ENCODE data around the gene SBF2.

SBF2 gene

GRCh38 chr11:9784602-9785315 lies 509.3 kb downstream of the SBF2 start:
- peaks cover 6% of the 10 kb centered on the region for H3K4me1 ChIP-seq (ENCODE audit: control insufficient read depth, insufficient read depth, low read length)
- H3K27ac ChIP-seq (ENCODE audit: low read depth, low read length), result no peak overlapping the region
- no peaks in the 10 kb centered on the region for H3K27me3 ChIP-seq (ENCODE audit: control insufficient read depth, insufficient read depth, low read length)
- no peak overlapping the region for H3K4me3 ChIP-seq (ENCODE audit: low read length)
- H3K36me3 ChIP-seq (ENCODE audit: control insufficient read depth, insufficient read depth, low read length), result peaks cover 12% of the 10 kb centered on the region
- no peak overlapping the region for H3K9ac ChIP-seq (ENCODE audit: low read length)

- H3K36me3 ChIP-seq (ENCODE audit: control insufficient read depth, insufficient read depth, low read length), result peaks cover 14% of the 10 kb centered on the region
- no peak overlapping the region for H3K27ac ChIP-seq (ENCODE audit: low read depth, low read length)
- H3K27me3 ChIP-seq (ENCODE audit: control insufficient read depth, insufficient read depth, low read length), result no peaks in the 10 kb centered on the region
- no peak overlapping the region for H3K9ac ChIP-seq (ENCODE audit: low read length)
- H3K4me1 ChIP-seq (ENCODE audit: control insufficient read depth, insufficient read depth, low read length), result peaks cover 6% of the 10 kb centered on the region
- H3K4me3 ChIP-seq (ENCODE audit: low read length), result no peak overlapping the region
These were observed 510.0 kb downstream of the SBF2 start for GRCh38 chr11:9783986-9784385.

GRCh38 chr11:9780929-9781328 lies 513.1 kb downstream of the SBF2 start:
- H3K4me1 ChIP-seq (ENCODE audit: control insufficient read depth, insufficient read depth, low read length), result no peaks in the 10 kb centered on the region
- peaks cover 14% of the 10 kb centered on the region for H3K36me3 ChIP-seq (ENCODE audit: control insufficient read depth, insufficient read depth, low read length)
- no peak overlapping the region for H3K27ac ChIP-seq (ENCODE audit: low read depth, low read length)

GRCh38 chr11:9777525-9777924 lies 516.5 kb downstream of the SBF2 start:
- Histone ChIP-seq H3K36me3 (ENCODE audit: control insufficient read depth, insufficient read depth, low read length) (peaks cover 10% of the 10 kb centered on the region), H3K27me3 (ENCODE audit: control insufficient read depth, insufficient read depth, low read length) (no peaks in the 10 kb centered on the region), H3K4me3 (ENCODE audit: low read length) (no peak overlapping the region), H3K27ac (ENCODE audit: low read depth, low read length) (no peak overlapping the region), H3K4me1 (ENCODE audit: control insufficient read depth, insufficient read depth, low read length) (peaks cover 2% of the 10 kb centered on the region), H3K9ac (ENCODE audit: low read length) (no peak overlapping the region)

More at GRCh38 chr11:9780929-9781328, 513.1 kb downstream of the SBF2 start:
- no peak overlapping the region for H3K9ac ChIP-seq (ENCODE audit: low read length)
- no peak overlapping the region for H3K4me3 ChIP-seq (ENCODE audit: low read length)
- H3K27me3 ChIP-seq (ENCODE audit: control insufficient read depth, insufficient read depth, low read length), result no peaks in the 10 kb centered on the region

- Histone ChIP-seq H3K4me1 (ENCODE audit: control insufficient read depth, insufficient read depth, low read length) (peaks cover 2% of the 10 kb centered on the region), H3K36me3 (ENCODE audit: control insufficient read depth, insufficient read depth, low read length) (peaks cover 10% of the 10 kb centered on the region), H3K27me3 (ENCODE audit: control insufficient read depth, insufficient read depth, low read length) (no peaks in the 10 kb centered on the region), H3K27ac (ENCODE audit: low read depth, low read length) (no peak overlapping the region), H3K9ac (ENCODE audit: low read length) (no peak overlapping the region), H3K4me3 (ENCODE audit: low read length) (no peak overlapping the region)
These were observed 517.0 kb downstream of the SBF2 start for GRCh38 chr11:9777066-9777465.

- Histone ChIP-seq H3K27ac (ENCODE audit: low read depth, low read length) (no peak overlapping the region), H3K4me1 (ENCODE audit: control insufficient read depth, insufficient read depth, low read length) (peaks cover 2% of the 10 kb centered on the region), H3K36me3 (ENCODE audit: control insufficient read depth, insufficient read depth, low read length) (peaks cover 10% of the 10 kb centered on the region), H3K4me3 (ENCODE audit: low read length) (no peak overlapping the region), H3K27me3 (ENCODE audit: control insufficient read depth, insufficient read depth, low read length) (no peaks in the 10 kb centered on the region), H3K9ac (ENCODE audit: low read length) (no peak overlapping the region)
These were observed 517.8 kb downstream of the SBF2 start for GRCh38 chr11:9776203-9776602.

- H3K27ac ChIP-seq (ENCODE audit: low read depth, low read length), result no peak overlapping the region
- peaks cover 2% of the 10 kb centered on the region for H3K4me1 ChIP-seq (ENCODE audit: control insufficient read depth, insufficient read depth, low read length)
- no peaks in the 10 kb centered on the region for H3K27me3 ChIP-seq (ENCODE audit: control insufficient read depth, insufficient read depth, low read length)
- H3K36me3 ChIP-seq (ENCODE audit: control insufficient read depth, insufficient read depth, low read length), result peaks cover 10% of the 10 kb centered on the region
- H3K4me3 ChIP-seq (ENCODE audit: low read length), result no peak overlapping the region
- no peak overlapping the region for H3K9ac ChIP-seq (ENCODE audit: low read length)
These were observed 518.6 kb downstream of the SBF2 start for GRCh38 chr11:9775398-9775779.

- Histone ChIP-seq H3K36me3 (ENCODE audit: control insufficient read depth, insufficient read depth, low read length) (peaks cover 7% of the 10 kb centered on the region), H3K27ac (ENCODE audit: low read depth, low read length) (no peak overlapping the region), H3K27me3 (ENCODE audit: control insufficient read depth, insufficient read depth, low read length) (no peaks in the 10 kb centered on the region), H3K9ac (ENCODE audit: low read length) (no peak overlapping the region), H3K4me3 (ENCODE audit: low read length) (no peak overlapping the region), H3K4me1 (ENCODE audit: control insufficient read depth, insufficient read depth, low read length) (peaks cover 2% of the 10 kb centered on the region)
These were observed 519.2 kb downstream of the SBF2 start for GRCh38 chr11:9774591-9775397.

GRCh38 chr11:9774109-9774508 lies 519.9 kb downstream of the SBF2 start:
- Histone ChIP-seq H3K27me3 (ENCODE audit: control insufficient read depth, insufficient read depth, low read length) (no peaks in the 10 kb centered on the region), H3K4me1 (ENCODE audit: control insufficient read depth, insufficient read depth, low read length) (peaks cover 2% of the 10 kb centered on the region), H3K27ac (ENCODE audit: low read depth, low read length) (no peak overlapping the region)

GRCh38 chr11:9773524-9773923 lies 520.5 kb downstream of the SBF2 start:
- H3K27me3 ChIP-seq (ENCODE audit: control insufficient read depth, insufficient read depth, low read length), result no peaks in the 10 kb centered on the region
- peaks cover 5% of the 10 kb centered on the region for H3K36me3 ChIP-seq (ENCODE audit: control insufficient read depth, insufficient read depth, low read length)
- peaks cover 2% of the 10 kb centered on the region for H3K4me1 ChIP-seq (ENCODE audit: control insufficient read depth, insufficient read depth, low read length)
- H3K4me3 ChIP-seq (ENCODE audit: low read length), result no peak overlapping the region
- no peak overlapping the region for H3K9ac ChIP-seq (ENCODE audit: low read length)
- H3K27ac ChIP-seq (ENCODE audit: low read depth, low read length), result no peak overlapping the region

More at GRCh38 chr11:9774109-9774508, 519.9 kb downstream of the SBF2 start:
- H3K4me3 ChIP-seq (ENCODE audit: low read length), result no peak overlapping the region
- H3K36me3 ChIP-seq (ENCODE audit: control insufficient read depth, insufficient read depth, low read length), result peaks cover 5% of the 10 kb centered on the region
- no peak overlapping the region for H3K9ac ChIP-seq (ENCODE audit: low read length)

- no peak overlapping the region for H3K27ac ChIP-seq (ENCODE audit: low read depth, low read length)
- no peak overlapping the region for H3K9ac ChIP-seq (ENCODE audit: low read length)
- no peak overlapping the region for H3K4me3 ChIP-seq (ENCODE audit: low read length)
- H3K4me1 ChIP-seq (ENCODE audit: control insufficient read depth, insufficient read depth, low read length), result peaks cover 2% of the 10 kb centered on the region
- H3K36me3 ChIP-seq (ENCODE audit: control insufficient read depth, insufficient read depth, low read length), result no peaks in the 10 kb centered on the region
- no peaks in the 10 kb centered on the region for H3K27me3 ChIP-seq (ENCODE audit: control insufficient read depth, insufficient read depth, low read length)
These were observed 521.8 kb downstream of the SBF2 start for GRCh38 chr11:9772218-9772617.

- H3K4me1 ChIP-seq (ENCODE audit: control insufficient read depth, insufficient read depth, low read length), result peaks cover 2% of the 10 kb centered on the region
- H3K27ac ChIP-seq (ENCODE audit: low read depth, low read length), result no peak overlapping the region
- no peaks in the 10 kb centered on the region for H3K27me3 ChIP-seq (ENCODE audit: control insufficient read depth, insufficient read depth, low read length)
- no peak overlapping the region for H3K4me3 ChIP-seq (ENCODE audit: low read length)
- no peak overlapping the region for H3K9ac ChIP-seq (ENCODE audit: low read length)
- H3K36me3 ChIP-seq (ENCODE audit: control insufficient read depth, insufficient read depth, low read length), result no peaks in the 10 kb centered on the region
These were observed 522.9 kb downstream of the SBF2 start for GRCh38 chr11:9771071-9771511.

Data from rectal smooth muscle tissue (tissue), 1 donor.